ENCODE results near the gene TNNI3. TPM values are rescaled to one million over a fixed set of nuclear protein-coding genes. Genes with fewer than 3 reads are reported as not detected.

Gene TNNI3
- polyA plus RNA-seq, 1 experiment, result 0.21 TPM

- TF ChIP-seq CTCF (IDR thresholded peaks at IDR 0.05; ENCODE audit: low read depth, low read length), result no peak
- ChIA-PET CTCF (interaction anchor here (0.6 to 5.2 kb wide), 24 partner anchors 14 to 491 kb away, joined by 3 to 62 read pairs (median 4); partner anchors contain the start of gene DNAAF3), POLR2A (interaction anchor here (0.8 to 1.2 kb wide), 4 partner anchors 24 to 362 kb away, joined by 3 to 4 read pairs (median 3); partner anchors contain the start of gene PPP1R12C)
- Histone ChIP-seq H3K27me3 (ENCODE audit: control insufficient read depth, insufficient read depth, low read length) (peaks cover 15% of the 10 kb centered on the region), H3K9me3 (ENCODE audit: control insufficient read depth, insufficient read depth, low read length) (no peaks in the 10 kb centered on the region; the same call in 1 of the 2 replicates), H3K27ac (ENCODE audit: low read depth, low read length) (no peak overlapping the region), H3K4me3 (ENCODE audit: low read depth, low read length) (no peak overlapping the region)
- DNase-seq (ENCODE audit: low read depth, low spot score), result no peak
These were observed 15.8 kb downstream of the TNNI3 start for GRCh38 chr19:55141696-55142095.

- DNase-seq (ENCODE audit: low read depth, low spot score), result no peak
- TF ChIP-seq CTCF (IDR thresholded peaks at IDR 0.05; ENCODE audit: low read depth, low read length), result no peak
- Histone ChIP-seq H3K9me3 (ENCODE audit: control insufficient read depth, insufficient read depth, low read length) (no peaks in the 10 kb centered on the region; the same call in 1 of the 2 replicates), H3K27ac (ENCODE audit: low read depth, low read length) (no peak overlapping the region), H3K27me3 (ENCODE audit: control insufficient read depth, insufficient read depth, low read length) (peaks cover 16% of the 10 kb centered on the region), H3K4me3 (ENCODE audit: low read depth, low read length) (no peak overlapping the region)
- ChIA-PET CTCF (no interaction called here), POLR2A (no interaction called here)
These were observed 19.6 kb downstream of the TNNI3 start for GRCh38 chr19:55137915-55138314.

- no peaks in the 10 kb centered on the region; the same call in 1 of the 2 replicates for H3K9me3 ChIP-seq (ENCODE audit: control insufficient read depth, insufficient read depth, low read length)
- H3K27me3 ChIP-seq (ENCODE audit: control insufficient read depth, insufficient read depth, low read length), result peaks cover 20% of the 10 kb centered on the region
- CTCF ChIA-PET, result interaction anchor here (0.6 to 1.6 kb wide), 3 partner anchors 24 to 367 kb away, joined by 3 read pairs; no protein-coding TSS in a partner anchor
- no peak for DNase-seq (ENCODE audit: low read depth, low spot score)
- POLR2A ChIA-PET, result no interaction called here
- H3K27ac ChIP-seq (ENCODE audit: low read depth, low read length), result no peak overlapping the region
- no peak overlapping the region for H3K4me3 ChIP-seq (ENCODE audit: low read depth, low read length)
- TF ChIP-seq CTCF (IDR thresholded peaks at IDR 0.05; ENCODE audit: low read depth, low read length), result no peak
These were observed 21.0 kb downstream of the TNNI3 start for GRCh38 chr19:55136399-55137102.

GRCh38 chr19:55134736-55135135 is 22.8 kb downstream of the TNNI3 start:
- POLR2A ChIA-PET, result no interaction called here
- no peak for DNase-seq (ENCODE audit: low read depth, low spot score)

More at GRCh38 chr19:55134736-55135135, 22.8 kb downstream of the TNNI3 start:
- Histone ChIP-seq H3K27me3 (ENCODE audit: control insufficient read depth, insufficient read depth, low read length) (peaks cover 30% of the 10 kb centered on the region), H3K27ac (ENCODE audit: low read depth, low read length) (no peak overlapping the region), H3K9me3 (ENCODE audit: control insufficient read depth, insufficient read depth, low read length) (no peaks in the 10 kb centered on the region), H3K4me3 (ENCODE audit: low read depth, low read length) (no peak overlapping the region)
- CTCF ChIA-PET, result interaction anchor here (1.4 kb wide), 1 partner anchor 370 kb away, joined by 4 read pairs; no protein-coding TSS in a partner anchor
- no peak for TF ChIP-seq CTCF (IDR thresholded peaks at IDR 0.05; ENCODE audit: low read depth, low read length)

Measured in AG04450 (cell line).